Lower leg skin (tissue), 3 donors: Measurements from ENCODE around the gene NBAS.

Experiments used
- CTCF ChIP-seq, 3 donors: fragments of 450-650 bp; IDR thresholded peaks; one replicate each; pipeline ENCODE4 v1.5.1; 2016; ENCODE audit warnings: antibody characterized with exemption in 3 of 3, mild to moderate bottlenecking in 3 of 3, moderate library complexity in 2 of 3
- POLR2A ChIP-seq, 2 donors: fragments of 450-650 bp; IDR thresholded peaks; one replicate each; pipeline ENCODE4 v1.6.1; 2016 to 2017; ENCODE audit warnings: antibody characterized with exemption in 2 of 2, mild to moderate bottlenecking in 1 of 2, moderate library complexity in 1 of 2

DNA sequence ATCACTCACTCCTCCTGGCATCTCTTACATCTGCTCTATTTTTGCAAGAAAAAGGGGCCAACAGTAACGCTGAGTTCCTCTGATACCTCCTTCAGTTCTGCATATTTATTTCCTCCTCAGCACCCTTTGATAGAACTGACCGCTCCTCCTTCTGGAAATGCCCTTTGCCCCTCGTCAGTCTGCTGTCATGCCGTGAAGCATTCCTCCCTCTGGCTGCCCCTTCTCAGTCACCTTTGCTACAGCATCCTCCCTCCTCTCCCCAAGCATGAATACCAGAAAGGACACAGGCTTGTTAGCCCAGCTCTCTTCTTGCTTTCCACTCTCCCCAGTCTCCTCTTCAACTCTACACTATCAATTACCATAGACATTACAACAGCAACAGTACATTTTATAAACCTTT is 135.4 kb downstream of the NBAS start:
- TF ChIP-seq POLR2A (IDR thresholded peaks at IDR 0.05) (no peak), CTCF (IDR thresholded peaks at IDR 0.05) (no peak)
